Fibroblast of skin of scalp (primary cell): ENCODE results near the gene LDLRAD1.
"Not testable (repeated sequence)": the region's sequence is repeated elsewhere in the genome, so short reads cannot be mapped to it uniquely, and the experiment has no call there.

Experiments
- DNase-seq: peaks from one replicate; pipeline ENCODE4 v3.0.0-alpha.2; 2013

The LDLRAD1 gene

DNA sequence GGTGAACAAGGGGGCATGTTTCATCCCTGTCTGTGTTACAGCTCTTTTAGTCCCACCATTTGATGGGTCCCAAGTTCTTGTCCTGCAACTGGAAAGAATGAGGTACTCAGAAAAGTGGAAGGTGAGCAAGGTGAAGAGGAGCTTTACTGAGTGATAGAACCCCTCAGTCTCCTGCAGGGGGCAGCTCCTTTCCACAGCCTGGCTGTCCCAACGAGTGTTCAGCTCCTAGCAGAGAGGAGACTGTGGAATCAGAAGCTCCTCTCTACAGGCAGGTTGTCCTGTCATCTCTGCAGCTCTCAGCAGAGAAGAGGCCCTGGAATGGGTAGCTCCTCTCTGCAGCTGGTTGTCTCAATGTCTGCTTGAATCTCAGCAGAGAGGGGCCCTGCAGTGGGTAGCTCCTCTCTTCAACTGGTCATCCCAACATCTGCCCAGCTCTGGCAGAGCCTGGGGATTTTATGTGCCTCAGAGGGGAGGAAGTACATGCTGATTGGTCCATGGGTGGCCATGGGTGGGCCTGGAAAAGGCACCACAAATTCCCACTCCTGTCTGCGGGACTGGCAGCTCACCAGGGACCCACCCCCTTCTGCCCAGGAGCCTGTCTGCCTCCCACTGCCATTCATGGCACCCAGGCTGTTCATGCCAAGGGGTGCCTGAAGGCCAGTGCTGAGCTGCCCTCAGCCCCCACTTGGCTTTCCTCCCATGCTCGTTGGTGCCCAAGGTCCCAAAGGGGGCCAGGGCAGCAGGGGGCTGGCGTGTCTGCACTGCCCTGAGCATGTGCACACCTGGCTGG lies 25.7 kb downstream of the LDLRAD1 start:
- no peak for DNase-seq

DNA sequence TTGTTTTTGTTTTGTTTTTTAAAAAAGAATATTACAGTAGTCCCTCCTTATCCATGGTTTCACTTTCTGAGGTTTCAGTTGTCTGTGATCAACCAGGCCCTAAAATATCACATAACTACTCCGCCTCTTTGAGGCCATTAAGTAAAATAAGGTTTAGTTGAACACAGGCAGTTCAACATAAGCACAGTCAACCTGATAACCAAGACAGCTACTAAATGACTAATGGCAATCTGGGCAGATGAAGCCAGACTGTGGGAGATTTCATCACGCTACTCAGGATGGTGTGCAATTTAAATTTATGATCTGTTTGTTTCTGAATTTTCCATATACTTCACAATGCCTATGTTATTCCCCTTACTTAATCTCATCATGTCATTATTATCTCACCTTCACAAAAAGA lies 30.1 kb downstream of the LDLRAD1 start:
- no peak for DNase-seq

DNA sequence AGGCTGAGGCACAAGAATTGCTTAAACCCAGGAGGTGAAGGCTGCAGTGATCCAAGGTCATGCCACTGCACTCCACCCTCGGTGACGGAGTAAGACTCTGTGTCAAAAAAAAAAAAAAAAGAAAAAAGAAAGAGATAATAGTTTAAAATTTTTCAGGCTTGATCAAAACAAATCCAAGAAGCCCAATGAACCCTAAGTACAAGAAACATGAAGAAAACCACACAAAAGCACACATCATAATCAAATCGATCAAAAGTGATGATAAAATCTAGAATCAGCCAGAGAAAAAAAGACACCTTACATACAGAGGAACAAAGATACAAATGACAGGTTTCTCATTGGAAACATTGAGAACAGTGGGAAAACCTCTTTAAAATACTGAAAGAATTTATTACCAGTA lies 31.5 kb downstream of the LDLRAD1 start:
- no peak for DNase-seq

DNA sequence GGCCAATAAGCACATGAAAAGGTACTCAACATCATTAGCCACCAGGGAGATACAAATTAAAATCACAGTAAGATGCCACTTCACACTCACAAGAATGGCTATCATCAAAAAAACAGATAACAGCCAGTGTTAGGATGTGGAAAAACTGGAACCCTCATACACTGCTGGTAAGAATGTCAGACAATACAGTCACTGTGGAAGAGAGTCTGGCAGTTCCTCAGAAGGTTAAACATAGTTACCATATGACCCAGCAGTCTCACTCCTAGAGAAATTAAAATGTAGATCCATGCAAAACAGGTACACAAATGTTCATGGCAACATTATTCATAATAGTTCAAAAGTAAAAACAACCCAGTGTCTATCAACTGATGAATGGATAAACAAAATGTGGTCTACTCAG lies 33.3 kb downstream of the LDLRAD1 start:
- DNase-seq = no peak

DNA sequence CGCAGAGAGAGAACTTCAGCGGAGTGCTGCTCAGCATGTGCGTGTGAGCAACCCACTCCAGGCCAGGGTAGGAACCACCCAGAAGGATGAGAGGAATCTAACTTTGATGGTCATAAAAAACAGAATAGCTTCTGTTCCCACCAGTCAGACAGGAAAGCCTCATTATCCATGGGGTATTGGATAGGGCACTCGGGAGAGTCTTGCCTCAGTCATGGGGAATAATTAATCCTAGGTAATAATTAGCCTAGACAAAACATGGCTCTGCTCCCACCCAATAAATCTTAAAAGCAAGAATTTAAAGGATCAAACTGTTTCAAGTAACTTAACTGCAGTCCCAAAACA lies 35.3 kb downstream of the LDLRAD1 start:
- no peak for DNase-seq

DNA sequence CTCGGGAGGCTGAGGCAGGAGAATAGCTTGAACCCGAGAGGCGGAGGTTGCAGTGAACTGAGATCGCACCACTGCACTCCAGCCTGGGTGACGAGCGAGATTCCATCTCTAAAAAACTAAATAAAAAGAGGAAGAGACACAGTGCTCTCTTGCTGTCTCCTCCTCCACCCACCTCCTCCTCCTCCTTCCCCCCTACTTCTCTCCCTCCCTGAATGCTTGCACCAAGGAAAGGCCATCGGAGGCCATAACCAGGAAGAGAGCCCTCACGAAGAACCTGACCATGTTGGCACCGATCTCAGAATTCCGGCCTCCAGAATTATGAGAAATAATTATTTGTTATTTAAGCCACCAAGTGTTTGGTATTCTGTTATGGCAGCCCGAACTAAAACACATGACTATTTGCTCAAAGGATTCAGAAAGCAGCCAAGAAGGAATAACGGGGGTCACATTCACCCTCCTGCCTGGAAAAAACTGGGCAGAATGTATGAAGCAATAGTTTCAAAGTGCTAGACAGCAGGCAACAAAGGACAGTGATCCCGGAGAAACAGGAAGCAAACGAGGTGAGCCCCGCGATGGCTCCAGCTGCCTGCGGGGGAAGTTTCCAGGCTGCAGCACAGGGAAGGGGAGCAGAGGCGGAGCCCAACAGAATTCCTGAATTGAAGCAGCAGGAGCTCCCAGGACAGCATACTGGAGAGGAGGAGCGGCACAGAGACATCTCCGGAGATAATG lies 35.8 kb downstream of the LDLRAD1 start:
- peak; percentile 60 for DNase-seq

DNA sequence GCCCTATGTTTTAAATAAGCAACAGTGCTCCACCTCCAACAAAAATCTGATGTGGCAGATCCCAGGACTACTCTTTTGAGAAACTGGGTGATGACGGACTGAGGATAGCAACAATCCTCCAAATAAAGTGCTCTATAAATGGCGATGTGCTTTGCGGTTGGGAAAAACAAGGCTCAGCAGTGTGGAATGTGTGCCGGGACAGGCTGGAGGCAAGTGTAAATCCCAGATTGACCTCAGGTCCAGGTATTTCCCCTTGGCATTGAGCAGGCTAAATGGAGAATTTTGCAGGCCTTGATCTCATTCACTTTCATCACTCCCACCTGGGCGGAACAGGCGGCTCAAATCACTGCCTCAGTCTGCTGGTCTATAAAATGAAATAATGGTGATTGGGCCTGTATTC lies 36.8 kb downstream of the LDLRAD1 start:
- DNase-seq = no peak

DNA sequence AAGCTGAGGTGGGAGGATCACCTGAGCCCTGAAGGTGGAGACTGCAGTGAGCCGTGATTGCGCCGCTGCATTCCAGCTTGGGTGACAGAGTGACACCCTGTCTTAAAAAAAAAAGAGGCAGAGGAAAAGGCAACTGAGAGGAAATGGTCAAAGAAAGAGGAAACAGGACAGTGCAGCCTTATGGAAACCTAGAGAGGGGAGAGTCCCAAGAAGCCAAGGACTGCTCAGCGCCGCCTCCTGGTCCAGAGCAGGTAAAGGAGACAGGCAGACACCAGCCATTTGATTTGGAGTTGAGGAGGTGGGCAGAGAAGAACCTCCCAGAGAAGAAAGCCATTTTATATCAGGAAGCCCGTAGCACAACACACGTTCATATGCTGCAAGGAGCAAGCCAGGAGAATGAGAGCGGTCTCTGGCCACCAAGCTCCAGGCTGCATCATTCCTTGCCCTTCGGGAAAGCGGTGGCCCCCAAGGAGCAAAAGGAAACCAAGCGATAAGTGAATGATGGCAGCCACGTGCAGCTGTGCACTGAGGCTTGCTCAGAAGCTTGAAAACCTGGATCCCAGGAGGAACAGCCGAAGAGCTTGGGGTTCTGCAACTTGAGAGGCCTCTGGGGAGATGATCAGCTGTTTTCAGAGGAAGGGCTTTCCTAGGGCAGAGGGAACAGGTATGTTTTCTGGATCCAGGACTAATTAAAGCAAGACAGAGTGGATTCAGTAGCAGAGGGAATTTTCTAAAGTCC lies 38.1 kb downstream of the LDLRAD1 start:
- DNase-seq = no peak

DNA sequence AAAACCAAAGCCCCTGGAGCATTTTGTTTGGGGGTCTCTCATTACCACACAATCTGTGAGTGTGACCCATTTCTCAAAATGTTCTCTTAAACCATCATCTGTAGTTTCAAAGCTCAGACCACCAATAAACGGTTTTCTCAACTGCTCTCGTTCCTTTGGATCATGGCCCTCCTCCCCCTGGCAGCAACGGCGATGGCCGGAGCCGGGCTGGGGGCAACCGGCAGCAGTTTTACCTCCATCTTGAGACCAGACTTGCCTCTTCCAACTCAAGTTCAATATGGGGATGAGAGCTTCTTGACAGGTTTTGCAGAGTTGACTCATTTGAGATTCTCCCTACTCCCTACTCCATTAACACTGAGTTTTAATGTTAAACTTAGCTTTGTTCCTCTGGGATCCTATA lies 42.1 kb downstream of the LDLRAD1 start:
- DNase-seq = no peak

DNA sequence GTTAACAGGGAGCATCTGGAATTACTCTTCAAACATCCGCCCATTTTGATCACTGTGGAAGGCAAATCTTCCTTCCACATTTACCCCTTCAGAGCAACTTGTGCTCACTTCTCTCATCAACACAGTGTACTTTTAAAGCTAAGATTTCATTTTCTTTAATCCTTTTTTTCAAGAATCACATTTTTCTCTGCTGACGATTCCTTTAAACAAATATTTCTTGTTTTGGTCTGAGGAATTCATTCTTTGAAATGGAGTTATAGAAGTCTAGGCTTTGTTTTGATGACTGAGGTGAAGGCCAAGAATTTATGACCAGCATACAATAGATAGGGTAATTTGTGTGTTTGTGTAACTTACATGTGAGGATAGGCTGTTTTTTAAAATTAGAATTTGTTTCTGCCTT lies 46.3 kb downstream of the LDLRAD1 start:
- no peak for DNase-seq

DNA sequence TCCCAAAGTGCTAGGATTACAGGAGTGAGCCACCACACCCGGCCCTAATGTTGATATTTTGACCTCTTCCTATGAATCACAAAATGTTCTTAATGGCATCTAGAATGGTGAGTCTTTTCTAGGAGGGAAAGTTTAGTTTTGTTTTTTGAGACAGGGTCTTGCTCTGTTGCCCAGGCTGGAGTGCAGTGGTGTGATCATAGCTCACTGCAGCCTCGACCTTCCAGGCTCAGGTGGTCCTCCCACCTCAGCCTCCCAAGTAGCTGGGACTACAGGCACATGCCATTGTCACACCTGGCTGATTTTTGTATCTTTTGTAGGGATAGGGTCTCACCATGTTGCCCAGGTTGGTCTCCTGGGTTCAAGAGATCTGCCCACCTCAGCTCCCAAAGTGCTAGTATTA lies 48.7 kb downstream of the LDLRAD1 start:
- DNase-seq = not testable (repeated sequence)

DNA sequence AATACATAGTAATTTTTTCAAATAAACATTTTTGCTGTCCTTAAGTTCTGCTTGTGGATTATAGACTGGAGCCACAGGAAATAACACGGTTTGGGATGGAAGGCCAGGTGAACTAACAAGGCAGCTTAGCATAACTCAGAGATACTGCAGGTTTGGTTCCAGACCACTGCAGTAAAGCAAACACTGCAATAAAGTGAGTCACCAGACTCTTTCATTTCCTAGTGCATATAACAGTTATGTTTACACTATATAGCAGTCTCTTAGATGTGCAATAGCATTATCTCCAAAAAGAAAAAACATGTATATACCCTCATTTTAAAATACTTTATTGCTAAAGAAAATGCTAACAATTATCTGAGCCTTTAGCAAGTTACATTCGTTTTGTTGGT lies 49.9 kb downstream of the LDLRAD1 start:
- DNase-seq = no peak

DNA sequence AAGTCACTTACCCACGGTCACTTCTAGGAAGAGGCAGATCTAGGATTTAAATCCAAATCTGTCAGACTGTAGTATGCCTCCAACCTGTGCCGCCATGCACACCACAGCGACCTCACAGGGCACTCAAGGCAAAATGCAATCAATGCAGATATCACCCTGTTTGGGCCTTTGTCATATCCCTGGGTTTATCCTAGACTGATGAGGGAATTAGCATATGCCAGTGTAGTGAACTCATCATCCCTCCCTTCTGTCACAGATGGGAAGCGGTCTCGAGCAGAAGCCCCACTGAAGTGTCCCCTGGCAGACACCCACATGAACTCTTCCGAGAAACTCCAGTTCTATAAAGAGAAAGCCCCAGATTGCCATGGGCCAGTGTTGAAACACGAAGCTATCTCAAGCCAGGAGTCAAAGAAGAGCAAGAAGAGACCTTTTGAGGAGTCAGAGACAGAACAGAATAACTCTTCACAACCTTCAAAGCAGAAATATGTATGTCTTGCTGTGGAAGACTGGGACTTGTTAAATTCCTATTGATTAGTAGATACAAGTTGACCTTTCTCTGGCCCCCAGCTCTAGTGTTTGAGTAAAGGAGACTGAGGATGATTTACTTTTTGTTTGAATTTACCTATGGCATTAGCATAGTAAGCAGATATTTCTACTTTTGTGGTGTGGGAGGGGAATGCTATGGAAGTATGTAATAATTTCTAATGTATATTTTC lies 50.4 kb downstream of the LDLRAD1 start:
- DNase-seq = no peak

DNA sequence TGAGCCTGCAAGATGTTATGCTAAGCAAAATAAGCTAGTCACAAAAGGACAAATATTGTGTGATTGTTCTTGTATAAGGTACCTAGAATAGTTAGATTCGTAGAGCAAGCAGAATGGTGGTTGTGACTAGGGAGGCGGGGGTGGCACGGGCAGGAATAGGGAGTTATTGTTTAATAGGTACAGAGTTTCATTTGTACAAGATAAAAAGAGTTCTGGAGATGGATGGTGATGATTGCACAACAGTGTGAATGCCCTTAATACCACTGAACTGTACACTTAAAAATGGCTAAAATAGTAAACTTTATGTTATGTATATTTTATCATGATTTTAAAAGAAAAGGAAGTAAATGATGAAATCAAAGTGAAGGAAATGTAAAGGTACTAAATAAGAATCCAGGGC lies 51.2 kb downstream of the LDLRAD1 start:
- no peak for DNase-seq

DNA sequence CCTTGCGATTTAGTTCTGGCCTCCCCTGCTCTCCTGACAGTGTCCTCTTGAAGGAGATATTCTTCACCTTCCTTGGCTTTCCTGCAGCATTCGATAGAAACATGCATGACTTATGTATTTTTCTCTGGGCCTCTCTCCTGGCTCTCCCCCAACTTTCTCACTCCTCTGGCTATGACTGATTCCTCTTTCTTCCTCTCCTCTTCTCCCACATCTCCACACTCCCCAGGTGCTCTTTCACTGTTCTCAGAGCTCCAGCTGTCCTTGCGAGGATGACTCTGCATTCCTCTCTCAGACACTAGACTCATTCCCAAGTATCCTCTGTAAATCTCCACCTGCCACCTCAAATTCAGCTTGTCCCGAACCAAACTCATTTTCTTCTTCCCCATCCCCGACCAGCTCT lies 53.9 kb downstream of the LDLRAD1 start:
- no peak for DNase-seq

DNA sequence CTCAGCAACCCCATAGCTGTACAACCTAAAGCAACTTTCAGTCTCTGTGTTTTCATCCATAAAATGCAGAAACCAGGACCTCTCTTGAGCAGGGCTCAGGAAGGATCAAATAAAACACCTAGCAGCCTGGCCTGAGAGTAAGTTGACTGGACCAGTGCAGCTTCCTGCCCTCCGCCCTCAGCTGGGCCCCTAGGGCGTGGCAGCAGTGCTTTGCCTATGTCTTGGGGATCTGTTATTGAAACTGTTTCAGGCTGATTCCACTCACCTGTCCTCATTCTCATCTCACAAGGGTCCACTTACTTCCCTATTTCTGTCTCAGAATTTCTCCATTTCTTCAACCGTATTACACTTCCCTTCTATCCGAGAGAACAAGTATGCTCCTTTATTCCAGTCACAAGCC lies 54.5 kb downstream of the LDLRAD1 start:
- DNase-seq = no peak

DNA sequence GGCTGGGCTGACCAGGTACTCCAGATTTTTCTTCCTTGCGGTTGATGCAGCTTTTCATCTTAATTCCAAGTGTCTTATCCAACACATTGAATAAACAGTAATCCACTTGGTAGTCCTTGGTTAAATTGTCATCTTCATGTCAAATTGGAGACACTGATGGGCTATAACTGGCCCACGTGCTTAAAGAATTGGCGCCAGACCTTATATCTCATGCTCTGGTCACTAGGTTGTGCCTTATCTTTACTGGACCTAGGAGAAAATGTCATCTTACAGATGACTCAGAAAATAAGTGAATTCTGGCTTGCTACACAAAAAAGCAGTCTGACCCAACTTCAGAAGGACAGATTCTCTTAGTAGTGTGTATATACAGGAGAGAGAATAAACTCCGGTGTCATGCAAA lies 55.6 kb downstream of the LDLRAD1 start:
- no peak for DNase-seq

DNA sequence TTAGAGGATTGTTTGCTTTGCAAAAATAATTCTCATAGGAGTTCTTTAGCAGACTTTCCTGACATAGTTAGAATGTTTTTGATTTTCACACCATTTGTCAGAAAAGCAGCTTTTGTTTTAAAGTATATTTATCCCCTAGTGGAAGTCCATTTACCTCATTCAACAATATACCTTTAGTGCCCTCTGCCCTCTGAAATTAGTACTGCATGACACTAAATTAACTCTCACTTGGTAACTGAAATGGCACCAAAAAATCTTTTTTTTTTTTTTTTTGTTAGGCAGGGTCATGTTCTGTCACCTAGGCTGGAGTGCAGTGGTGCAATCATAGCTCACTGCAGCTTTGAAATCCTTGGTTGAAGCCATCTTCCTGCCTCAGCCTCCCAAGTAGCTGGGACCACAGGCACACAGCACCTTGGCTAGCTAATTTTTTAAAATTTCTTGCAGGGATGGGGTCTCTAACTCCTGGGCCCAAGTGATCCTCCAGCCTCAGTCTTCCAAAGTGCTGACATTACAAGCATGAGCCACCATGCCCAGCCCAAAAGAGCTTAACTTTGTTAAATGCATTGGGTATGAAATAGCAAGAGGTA lies 58.2 kb downstream of the LDLRAD1 start:
- peak; percentile 38 for DNase-seq
